ENCODE results near the gene REEP6.
"Not testable (repeated sequence)": the region's sequence is repeated elsewhere in the genome, so short reads cannot be mapped to it uniquely, and the experiment has no call there.

Gene REEP6

GRCh38 chr19:1535699-1536098 lies 44.7 kb downstream of the REEP6 start:
- DNase-seq; intact Hi-C loops (cut with DNase I): not testable (repeated sequence)

- no peak for DNase-seq
- intact Hi-C loops (cut with DNase I) = no loop called here
Measured at GRCh38 chr19:1538978-1539377, 48.0 kb downstream of the REEP6 start.

GRCh38 chr19:1539749-1540148 lies 48.8 kb downstream of the REEP6 start:
- intact Hi-C loops (cut with DNase I); DNase-seq: not testable (repeated sequence)

GRCh38 chr19:1540365-1540925 lies 49.5 kb downstream of the REEP6 start:
- intact Hi-C loops (cut with DNase I) = no loop called here
- DNase-seq = peak in 3 of 10 donors; percentile 14 to 28 (median 26)
